ENCODE data around the gene TMEM11.
"Not testable (repeated sequence)": the region's sequence is repeated elsewhere in the genome, so short reads cannot be mapped to it uniquely, and the experiment has no call there.

Gene TMEM11

DNA sequence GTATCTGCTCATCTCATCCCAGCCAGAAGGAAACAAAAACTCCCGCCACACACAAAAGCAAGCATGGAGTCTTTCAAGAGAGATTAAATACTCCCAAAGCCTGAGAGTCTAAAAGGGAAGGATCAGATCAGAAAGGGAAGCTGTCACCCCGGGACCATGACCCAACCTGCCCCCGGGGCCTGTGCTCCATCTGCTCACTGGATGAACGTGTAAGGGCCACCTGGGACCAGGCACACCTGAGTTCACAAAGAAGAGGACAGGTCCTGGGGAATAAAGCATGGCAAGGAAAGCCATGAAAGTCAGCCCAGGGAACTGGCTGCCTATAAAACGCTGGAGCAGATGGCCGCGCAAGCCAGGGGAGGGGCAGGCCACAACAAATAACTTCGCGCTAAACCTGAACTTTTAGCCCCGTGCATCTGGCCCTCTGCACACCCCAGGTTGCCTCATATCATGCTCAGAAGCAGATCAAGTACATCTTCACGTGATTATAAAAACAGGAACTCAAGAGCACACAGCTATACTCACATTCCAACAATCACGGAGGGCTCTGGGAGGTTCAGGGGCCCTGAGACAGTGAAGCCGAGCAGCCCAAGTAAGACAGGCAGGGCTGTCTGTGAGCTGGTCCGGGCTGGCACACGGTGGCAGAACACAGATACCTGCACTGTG lies 3.4 kb downstream of the TMEM11 start:
- no peak for DNase-seq

DNA sequence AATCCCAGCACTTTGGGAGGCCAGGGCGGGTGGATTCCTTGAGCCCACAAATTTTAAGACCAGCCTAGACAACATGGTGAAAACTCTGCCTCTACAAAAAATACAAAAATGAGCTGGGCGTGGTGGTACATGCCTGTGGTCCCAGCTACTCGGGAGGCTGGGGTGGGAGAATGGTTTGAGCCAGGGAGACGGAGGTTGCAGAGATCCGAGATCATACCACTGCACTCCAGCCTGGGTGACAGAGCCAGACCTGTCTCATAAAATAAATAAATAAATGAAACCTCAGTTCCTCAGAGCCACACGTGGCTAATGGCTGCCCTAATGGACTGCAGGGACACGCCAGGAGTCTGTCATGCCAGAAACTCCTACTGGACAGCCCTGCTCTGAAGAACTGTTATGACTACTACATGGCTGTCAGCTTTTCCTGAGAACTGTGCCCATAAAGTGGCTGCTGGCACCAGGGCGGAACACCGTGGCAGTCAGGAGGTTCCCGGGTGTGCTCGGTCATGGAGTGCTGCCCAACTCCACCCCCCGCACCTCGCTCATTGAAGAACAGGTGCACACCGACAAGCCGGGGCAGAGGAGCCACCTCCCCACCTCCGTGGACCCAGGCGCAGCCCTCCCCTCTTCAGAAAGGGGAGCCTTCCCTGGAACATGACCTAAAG lies 4.3 kb downstream of the TMEM11 start:
- no peak for DNase-seq

DNA sequence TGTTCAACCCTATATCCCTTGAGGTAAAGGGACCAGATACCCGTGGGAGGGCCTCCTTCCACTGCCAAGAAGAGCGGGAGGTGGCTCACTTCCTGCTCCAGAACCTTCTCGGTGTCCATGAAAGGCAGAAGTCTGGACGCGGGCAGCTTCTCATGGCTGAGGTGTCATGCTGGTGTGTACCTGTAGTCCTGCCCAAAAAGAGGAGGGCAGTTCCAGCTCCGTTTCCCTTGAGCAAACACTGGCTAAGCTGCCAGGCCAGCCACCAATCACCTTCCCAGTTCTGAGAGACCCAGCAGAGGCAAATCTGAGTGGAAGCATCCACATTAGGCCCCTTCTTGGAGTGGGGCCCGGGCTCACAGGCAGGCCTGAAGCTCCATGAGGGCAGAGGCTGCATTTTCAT lies 5.6 kb downstream of the TMEM11 start:
- DNase-seq, result no peak

DNA sequence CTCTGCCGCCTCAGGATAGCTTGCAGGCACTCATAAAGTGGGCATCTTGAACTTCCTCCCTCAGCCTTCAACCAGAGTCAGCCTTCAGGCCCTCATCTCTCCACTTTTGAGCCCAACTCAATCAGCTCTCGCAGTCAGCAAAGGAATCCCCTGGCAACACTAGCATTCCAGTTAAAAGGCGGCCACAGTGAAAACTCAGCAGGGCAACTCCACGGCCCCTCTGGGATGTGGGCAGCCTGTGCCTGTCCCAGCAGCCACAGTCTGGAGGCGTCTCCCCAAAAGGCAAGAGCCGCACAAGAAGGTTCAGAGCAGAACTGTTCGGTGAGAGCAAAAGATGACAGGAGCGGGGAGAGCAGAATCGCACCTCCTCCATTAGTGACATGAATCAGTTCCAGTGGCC lies 9.0 kb downstream of the TMEM11 start:
- no peak for DNase-seq

DNA sequence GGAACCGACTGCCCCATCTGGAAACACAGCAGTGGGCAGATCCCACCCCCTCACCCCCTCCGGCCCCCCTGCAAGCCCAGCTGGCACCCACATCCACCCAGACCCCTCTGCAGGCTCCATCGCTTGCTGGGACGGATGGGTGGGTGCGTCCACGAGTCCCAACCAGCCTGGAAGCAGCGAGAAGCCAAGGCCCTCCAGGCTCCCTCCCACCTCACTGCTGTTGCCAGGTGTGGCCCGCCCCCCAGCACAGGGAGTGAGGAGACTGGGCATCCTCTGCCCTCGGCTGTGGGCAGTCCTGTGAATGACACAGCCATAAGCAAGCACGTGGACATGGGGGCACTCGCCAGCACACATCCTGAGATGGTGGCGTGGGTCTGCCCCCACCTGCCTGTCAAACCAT lies 11.4 kb downstream of the TMEM11 start:
- DNase-seq, result no peak

DNA sequence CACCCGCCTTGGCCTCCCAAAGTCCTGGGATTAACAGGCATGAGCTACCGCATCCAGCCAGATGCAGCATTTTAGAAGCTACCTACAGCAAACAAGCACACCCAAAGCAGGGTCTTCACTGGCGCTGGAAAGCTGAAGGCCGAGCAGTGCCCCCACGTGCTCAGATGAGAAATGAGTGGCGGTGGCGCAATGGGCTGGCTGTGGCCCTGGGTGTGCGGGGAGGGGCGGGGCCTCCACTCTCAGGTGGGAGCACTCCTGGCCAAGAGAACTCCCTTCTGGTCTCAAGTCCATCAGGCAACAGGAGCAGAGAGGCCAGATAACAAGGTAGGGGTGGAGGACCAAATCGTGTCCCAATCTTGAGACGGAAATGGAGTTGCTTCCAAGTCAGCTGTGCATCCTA lies 12.1 kb downstream of the TMEM11 start:
- DNase-seq, result no peak

DNA sequence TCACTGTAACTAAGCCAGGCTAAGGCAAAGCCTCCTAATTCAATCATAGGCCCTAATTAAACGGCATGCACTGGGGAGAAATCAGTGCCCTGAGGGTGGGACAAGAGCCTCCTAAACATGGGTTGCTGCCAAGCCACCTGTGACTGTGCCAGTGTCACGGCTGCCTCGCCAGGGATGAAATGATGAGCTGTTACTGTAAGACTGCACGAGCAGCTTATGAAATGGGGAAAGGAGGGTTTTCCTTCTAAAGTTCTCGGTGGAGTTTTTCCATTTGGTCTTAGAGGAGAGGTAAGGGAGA lies 12.7 kb downstream of the TMEM11 start:
- DNase-seq, result no peak

DNA sequence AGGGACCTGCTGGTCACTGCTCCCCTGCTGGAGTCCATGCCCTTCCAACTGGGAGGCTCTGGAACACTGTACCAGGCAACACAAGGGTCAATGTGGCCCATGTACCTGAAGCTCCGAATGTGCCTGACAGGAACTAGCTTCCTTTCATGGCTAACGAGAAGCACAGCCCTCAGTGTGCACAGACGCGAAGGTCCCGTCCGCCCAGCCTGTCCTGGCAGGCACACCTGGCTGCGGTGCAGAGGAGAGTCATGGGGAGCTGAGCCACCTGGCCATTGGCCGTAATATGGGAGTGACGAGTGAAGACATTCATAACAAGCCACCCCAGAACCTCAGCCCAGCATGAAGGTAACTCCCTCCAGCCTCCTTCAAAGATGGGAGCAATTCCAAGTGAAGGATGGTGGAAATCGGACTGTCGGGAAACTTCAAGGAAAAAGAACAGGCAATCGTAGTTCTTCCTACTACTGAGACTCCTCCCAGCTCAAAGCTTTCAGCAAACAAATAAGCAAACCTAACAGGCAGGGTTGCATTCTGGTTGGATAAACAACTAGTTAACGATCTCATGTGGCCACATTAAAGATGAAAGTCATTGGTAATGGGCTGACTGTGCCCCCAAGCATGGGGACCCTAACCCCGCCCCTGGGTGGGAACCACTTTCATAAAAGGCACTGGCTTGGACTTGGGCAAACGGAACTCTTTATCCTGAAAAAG lies 13.2 kb downstream of the TMEM11 start:
- DNase-seq, result no peak

DNA sequence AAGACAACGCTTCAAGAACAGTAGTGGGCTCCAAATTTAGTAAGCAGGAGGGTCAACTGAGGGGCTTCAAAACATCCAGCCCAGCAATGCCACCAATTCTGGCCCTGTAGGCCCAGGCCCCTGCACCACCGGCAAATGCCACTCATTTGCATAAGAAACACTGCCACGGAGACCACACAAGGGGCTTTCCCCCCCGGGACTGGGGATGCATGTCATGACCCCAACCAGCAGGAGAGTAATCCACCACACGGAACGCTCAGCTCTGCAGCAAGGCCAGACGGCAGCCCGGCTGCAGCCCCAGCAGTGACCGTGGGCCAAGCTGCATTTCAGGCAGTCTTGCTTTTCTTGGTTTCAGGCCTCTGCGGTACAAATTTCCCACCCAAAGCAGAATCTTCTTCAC lies 14.1 kb downstream of the TMEM11 start:
- no peak for DNase-seq

DNA sequence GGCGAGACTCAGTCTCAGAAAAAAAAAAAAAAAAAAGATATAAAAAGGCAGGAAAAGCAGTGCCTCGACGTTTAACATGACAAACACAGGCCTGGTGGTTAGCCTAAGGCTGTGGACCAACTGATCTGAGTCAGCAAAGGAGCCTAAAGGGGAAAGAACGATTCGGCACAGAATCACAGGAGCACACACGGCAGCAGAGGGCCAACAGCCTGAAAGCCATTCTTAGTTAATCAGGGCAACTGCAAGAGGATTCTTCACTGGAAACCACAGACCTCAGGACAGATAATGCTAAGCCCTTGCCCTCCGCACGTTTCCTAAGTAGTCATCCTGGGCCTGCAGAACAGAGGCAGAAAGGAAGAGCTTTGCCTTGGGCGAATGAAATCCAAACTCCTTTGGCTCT lies 14.7 kb downstream of the TMEM11 start:
- DNase-seq, result no peak

DNA sequence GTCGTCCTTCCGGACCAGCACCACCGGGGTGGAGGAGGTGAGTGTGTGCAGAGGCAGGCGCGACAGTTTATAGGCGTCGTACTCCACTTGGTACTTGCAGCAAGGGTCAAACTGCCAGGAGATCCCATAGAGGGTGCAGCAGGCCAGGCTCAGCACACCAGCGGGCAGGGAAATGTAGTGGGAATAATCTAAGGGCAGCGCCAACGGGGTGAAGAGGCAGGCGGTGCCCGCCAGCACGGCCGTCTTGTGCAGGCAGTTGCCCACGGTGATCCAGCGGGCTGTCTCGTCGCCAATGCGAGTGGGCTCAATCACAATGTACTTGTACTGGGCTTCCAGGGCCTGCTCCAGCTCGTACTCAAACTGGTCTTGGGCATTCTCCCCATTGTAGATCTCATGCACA lies 15.6 kb downstream of the TMEM11 start:
- DNase-seq, result no peak

DNA sequence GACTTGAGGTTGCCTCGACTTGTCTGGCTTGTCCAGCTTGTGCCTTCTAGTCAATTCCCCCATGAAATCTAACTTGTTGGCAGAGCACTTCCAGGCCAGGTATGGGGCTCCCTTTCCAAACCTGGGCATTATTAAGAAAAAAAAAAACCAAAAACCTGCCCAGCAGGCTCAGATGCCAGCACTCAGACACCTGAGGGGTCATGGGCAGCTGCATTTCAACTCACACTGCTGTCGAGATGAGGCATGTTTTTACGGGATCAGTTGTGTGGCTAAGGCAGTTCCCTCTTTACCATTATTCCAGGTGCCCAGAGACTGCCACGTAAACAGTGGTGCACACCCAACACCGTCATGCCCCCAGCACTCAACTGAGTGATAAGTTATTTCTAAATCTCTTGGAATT lies 17.8 kb downstream of the TMEM11 start:
- DNase-seq, result no peak

DNA sequence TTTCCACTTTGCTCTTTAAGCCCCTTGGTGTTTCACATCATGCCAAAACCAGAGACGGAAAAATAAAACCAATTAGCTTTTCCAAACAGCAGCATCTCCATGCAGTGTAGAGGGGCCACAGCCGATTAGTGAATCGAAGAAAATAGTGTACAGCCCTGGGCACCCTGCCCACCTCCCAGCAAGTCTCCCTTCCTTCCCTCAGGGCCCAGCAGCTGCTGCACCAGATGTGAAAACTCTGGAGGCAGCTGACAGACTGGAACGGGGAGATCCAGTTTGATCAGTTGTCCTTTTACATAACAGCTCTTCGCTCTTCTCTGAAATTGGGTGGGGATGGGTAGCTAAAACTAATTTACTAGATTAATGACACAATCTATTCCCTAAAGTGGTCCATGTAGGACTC lies 19.3 kb downstream of the TMEM11 start:
- no peak for DNase-seq

DNA sequence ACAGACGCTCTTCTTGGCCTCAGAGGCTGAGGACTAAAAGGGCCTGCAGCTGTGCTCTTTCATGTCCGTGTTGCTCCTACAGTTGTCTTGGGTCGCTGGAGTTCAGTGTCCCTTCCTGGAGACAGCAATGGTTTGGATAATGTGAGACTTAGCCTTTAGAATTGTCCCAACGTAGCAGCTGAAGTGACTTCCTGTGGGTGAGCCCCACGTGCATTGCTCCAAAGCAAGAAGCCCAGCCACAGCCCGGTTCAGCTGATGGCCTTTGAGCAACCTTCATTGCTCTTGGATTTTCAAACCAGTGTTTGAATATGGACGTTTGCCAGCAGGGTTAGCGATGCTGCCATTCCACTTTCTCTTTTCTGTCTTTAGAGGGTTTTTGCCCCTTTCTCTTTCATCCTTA lies 19.7 kb downstream of the TMEM11 start:
- no peak for DNase-seq

DNA sequence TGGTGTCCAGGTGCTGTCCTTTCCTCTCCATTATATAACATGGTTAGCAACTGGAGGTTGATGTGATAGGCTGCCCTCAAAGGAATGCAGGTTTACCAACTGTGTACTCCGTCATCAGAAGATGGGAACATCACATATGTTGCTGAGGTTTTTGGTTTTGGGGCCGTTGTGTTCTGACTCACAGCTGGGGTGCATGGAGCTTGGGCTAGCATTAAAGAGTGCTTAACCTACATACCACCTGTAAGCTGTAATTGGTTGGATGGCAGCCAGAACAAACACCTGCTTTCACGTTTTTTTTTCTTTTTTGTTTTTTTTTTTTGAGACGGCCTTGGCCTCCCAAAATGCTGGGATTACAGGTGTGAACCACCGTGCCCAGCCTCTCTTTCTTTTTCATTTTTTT lies 20.9 kb downstream of the TMEM11 start:
- DNase-seq, result no peak

DNA sequence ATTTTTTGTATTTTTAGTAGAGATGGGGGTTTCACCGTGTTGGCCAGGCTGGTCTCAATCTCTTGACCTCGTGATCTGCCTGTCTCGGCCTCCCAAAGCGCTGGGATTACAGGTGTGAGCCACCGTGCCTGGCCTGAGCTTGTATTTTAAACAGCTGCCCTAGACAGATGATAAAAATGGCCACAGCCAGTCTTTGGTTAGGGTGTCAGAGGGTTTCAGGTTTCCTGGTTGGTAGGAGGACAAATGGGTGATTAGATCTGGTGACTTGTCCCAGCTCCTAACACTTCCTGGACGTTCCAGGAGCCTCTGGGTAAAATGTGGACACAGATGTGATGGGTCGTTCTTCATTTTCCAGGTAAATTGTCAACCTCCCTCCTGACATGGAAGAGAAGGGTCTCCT lies 21.5 kb downstream of the TMEM11 start:
- not testable (repeated sequence) for DNase-seq

DNA sequence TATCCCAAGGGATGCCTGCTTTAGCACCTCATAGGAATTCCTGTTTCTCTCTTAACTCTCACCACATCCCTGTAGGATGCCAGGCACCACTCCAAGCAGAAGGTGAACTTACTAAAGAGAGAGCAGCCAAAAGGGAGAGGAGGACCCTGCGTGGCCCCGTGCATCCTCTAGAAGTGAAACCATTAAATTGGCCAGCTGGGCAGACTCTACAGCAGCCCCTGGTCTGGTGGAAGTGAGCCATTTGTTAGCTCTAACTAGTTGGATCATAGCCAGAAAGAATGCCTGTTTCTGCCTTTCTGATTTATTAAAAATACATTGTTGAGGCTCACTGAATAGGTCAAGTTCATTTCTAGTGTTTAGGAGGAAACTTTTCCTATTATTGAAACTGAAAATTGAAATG lies 22.3 kb downstream of the TMEM11 start:
- DNase-seq, result no peak

DNA sequence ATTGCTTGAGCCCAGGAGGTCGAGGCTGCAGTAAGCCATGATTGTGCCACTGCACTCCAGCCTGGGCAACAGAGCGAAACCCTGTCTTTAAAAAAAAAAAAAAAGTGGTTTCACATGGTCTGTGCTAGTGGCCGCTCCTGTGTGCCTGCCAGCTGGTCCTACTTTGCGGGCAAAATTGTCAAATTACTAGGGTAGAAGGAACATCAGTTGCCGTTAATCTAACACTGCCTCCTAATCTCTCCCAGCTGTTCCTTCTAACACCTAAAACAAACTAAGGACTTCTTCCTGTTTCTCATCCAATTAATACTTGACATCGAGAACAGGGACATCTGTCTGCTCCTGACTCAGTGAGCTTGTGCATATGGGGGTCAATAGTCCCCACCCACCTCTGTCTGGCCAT lies 23.9 kb downstream of the TMEM11 start:
- DNase-seq, result no peak

DNA sequence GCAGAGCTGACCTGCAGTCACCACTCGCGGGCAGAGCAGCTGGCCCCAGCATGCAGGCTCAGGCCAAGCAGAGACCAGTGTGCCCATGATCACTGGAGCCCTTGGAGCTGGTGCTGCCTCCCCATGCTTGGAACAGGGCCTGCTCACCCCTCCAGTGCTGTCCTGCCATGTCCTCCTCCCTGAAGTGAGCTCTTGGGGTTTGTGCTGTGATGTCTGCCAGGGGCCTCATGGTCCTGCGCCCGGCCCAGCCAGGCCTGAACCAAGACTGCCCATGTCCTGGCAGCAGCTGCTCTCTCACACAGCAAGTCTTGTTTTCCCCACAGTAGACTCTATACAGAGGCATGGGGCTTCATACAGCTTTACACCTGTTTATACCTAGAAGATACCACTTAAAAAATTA lies 24.6 kb downstream of the TMEM11 start:
- no peak for DNase-seq

DNA sequence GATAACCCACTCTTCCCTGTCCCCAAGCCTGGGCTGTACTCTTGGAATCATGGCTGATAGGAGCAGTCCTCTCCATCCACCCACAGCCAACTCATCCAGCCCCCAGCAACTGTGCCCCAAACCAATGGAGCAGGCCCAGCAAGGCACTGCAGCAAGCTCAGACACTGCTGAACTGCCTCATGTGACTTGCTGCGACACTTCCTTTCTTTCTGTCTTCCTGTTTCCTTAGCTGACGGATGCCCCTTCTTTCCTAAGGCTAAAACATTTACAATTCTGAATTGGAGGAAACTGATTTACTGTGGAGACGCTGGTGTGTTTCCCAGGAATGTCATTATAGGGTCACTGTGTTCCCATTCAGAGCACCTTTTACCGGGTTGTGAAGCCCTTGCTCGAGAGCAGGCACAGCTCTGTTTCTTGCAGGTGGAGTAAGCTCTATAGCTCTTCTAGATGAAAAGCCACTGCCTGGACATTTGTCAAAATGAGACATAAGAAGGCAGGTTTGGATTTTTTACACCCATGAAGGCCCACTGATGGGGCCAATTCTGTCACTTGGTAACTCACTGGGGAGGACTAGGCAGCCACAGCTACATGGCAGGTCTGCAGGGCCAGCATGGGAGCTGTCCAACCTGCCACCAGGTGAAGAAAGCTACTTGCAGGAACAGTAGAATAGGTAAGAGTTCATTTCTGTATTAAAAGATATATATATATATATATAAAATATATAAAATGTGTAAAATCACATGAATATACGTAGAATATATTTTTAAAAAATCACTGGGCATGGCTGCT lies 27.4 kb downstream of the TMEM11 start:
- no peak for DNase-seq

DNA sequence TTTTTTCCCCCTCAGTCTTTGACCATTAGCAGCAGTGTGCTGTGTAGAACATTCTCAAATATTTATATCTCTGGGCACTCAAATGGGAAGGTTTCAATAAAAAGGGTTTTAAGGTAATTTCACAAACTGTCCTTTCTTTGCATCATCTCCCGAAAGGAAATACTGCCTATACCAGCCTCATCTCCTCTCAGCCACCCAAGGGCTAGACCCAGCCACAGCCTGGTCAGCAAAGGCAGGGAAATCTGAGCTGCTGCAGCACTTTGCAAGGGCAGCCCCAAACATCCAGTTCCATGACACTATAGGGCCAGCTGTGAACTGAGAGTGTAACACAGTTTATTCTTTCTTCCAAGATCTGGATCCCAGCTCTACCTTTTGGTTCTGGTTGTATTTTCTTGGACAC lies 28.9 kb downstream of the TMEM11 start:
- no peak for DNase-seq

DNA sequence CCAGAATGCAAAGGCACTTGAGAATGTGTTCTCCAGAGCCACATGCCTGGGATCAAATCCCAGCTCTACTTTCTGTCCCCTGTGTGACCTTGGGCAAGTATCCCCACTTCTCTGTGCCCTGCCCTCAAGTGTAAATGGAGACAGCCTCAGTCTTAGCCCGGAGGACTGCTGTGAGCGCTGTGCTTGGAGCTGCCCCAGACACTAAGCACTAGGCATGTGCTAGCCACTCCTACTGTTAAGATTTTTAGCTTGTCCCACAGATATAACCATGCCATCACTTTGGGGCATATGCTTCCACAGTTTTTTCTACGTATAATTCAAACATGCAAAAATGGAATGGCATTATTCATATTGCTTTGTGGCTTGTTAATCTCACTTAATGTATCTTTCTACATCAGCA lies 29.4 kb downstream of the TMEM11 start:
- no peak for DNase-seq

DNA sequence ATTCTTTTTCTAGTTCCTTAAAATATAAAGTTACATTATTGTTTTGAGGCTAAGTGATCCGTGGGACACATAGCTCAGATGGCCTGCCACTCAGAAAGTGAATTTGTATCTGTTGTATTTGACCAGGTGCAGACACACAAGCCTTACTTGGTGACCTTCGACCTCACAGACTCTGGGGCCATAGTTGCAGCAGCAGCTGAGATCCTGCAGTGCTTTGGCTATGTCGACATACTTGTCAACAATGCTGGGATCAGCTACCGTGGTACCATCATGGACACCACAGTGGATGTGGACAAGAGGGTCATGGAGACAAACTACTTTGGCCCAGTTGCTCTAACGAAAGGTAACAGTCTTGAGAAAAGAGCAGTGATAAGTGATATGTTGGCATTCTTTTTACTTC lies 30.5 kb downstream of the TMEM11 start:
- DNase-seq, result no peak
